Gastrocnemius medialis (tissue), 4 donors: ENCODE data around the gene SLC36A2. TPM values are rescaled to one million over a fixed set of nuclear protein-coding genes. Genes with fewer than 3 reads are reported as not detected.

Experiments
- ATAC-seq, 2 donors: fragments of 150-250 bp; one replicate each; pipeline ENCODE4 v1.9.1; 2016
- DNase-seq, 2 donors: peaks; one replicate each; pipeline ENCODE4 v3.0.0-alpha.2; 2019
- H3K27ac ChIP-seq, 4 donors: fragments of 200-600 bp; sonication (generic); 1 replicate in 1 of 4; 2 replicates in 3 of 4; pipeline ENCODE4 v1.5.1; 2016 to 2018; ENCODE audit warnings: mild to moderate bottlenecking in 2 of 4, moderate library complexity in 1 of 4
- H3K27me3 ChIP-seq, 3 donors: fragments of 200-600 bp; sonication (generic) in 2 of 3; 1 replicate in 1 of 3; 2 replicates in 2 of 3; pipeline versions ENCODE4 v1.5.1 to v1.6.0; 2016 to 2019; ENCODE audit warnings: mild to moderate bottlenecking in 1 of 3, moderate library complexity in 1 of 3
- H3K36me3 ChIP-seq, 2 donors: fragments of 200-600 bp; sonication (generic) in 1 of 2; one replicate each; pipeline ENCODE4 v1.5.1; 2017 to 2018
- H3K4me1 ChIP-seq, 2 donors: fragments of 200-600 bp; sonication (generic) in 1 of 2; one replicate each; pipeline ENCODE4 v1.5.1; 2016 to 2017; ENCODE audit warnings: mild to moderate bottlenecking in 2 of 2
- H3K4me3 ChIP-seq, 4 donors: fragments of 200-600 bp; sonication (generic) in 3 of 4; 1 replicate in 1 of 4; 2 replicates in 3 of 4; pipeline ENCODE4 v1.5.1; 2016 to 2019; ENCODE audit warnings: mild to moderate bottlenecking in 2 of 4
- H3K9me3 ChIP-seq, 3 donors: fragments of 200-600 bp; sonication (generic) in 2 of 3; 1 replicate in 1 of 3; 2 replicates in 2 of 3; pipeline ENCODE4 v1.5.1; 2016 to 2019
- POLR2A ChIP-seq, 2 donors: fragments of 450-650 bp; IDR thresholded peaks; one replicate each; pipeline ENCODE4 v1.6.1; 2017; ENCODE audit warnings: antibody characterized with exemption in 2 of 2, mild to moderate bottlenecking in 2 of 2, moderate library complexity in 2 of 2
- in situ Hi-C, 4 donors: fragments of 200-750 bp; cut with MboI; loops; one replicate each; pipeline versions ENCODE4 v1.15.0 to v1.8.0; 2017; ENCODE audit warnings: low sequenced_read_pairs in 4 of 4
- intact Hi-C: fragments of 100-400 bp; cut with DNase I; formaldehyde crosslinking; loops from one replicate; pipeline ENCODE4 v1.15.1; 2023; ENCODE audit warnings: low total_unique reads
- total RNA-seq, 4 donors: library from RNA; depleted of rRNA; stranded (reverse); fragments of >200 nt; gene quantifications; one replicate each; pipeline versions ENCODE4 v1.1.0 to v1.2.3, GENCODE V29; 2016
- TF ChIP-seq, protein P1 (sequence below), 5 experiments: fragments of 450-650 bp in 3 of 5; fragments of 200-600 bp in 2 of 5; sonication (generic) in 2 of 5; IDR thresholded peaks in 4 of 5; conservative IDR thresholded peaks in 1 of 5; 1 replicate in 4 of 5; 2 replicates in 1 of 5; pipeline ENCODE4 v1.5.1; 2016 to 2019; ENCODE audit warnings: antibody characterized with exemption in 5 of 5, mild to moderate bottlenecking in 3 of 5, moderate library complexity in 3 of 5

The SLC36A2 gene
- total RNA-seq, 4 donors from 2014 or later: 8.8 to 22.9 (median 16.4) TPM

DNA sequence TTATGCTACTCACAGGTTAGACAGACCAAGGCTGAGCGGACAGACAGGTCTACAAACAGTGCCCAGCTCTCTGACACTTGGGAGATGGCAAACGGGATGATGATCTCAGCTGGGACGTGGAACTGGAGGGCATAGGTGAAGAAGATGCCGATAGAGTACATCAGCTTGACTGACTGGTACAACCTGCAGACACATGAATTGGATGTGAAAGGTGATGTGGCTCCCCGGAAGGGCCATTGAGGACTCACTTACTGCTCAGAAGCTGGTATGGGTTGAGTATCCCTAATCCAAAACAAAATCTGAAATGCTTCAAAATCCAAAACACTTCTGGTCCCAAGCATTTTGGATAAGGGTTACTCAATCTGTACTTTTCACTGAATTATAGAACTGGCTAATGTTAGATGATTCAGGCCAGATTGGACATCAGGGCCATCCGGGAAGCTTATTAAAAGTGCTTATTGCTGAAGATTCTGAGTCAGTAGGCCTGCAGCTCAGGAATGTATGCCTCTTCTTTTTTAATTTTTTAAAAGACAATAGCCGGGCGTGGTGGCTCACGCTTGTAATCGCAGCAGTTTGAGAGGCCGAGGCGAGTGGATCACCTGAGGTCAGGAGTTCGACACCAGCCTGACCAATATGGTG is 66.2 kb downstream of the SLC36A2 start:
- no peak for TF ChIP-seq POLR2A (IDR thresholded peaks at IDR 0.05)
- TF ChIP-seq, protein P1, sequence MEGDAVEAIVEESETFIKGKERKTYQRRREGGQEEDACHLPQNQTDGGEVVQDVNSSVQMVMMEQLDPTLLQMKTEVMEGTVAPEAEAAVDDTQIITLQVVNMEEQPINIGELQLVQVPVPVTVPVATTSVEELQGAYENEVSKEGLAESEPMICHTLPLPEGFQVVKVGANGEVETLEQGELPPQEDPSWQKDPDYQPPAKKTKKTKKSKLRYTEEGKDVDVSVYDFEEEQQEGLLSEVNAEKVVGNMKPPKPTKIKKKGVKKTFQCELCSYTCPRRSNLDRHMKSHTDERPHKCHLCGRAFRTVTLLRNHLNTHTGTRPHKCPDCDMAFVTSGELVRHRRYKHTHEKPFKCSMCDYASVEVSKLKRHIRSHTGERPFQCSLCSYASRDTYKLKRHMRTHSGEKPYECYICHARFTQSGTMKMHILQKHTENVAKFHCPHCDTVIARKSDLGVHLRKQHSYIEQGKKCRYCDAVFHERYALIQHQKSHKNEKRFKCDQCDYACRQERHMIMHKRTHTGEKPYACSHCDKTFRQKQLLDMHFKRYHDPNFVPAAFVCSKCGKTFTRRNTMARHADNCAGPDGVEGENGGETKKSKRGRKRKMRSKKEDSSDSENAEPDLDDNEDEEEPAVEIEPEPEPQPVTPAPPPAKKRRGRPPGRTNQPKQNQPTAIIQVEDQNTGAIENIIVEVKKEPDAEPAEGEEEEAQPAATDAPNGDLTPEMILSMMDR (IDR thresholded peaks at IDR 0.05 in 4 of 5, conservative IDR thresholded peaks at IDR 0.05 in 1 of 5): no peak
- DNase-seq: no peak
- intact Hi-C loops (no loop called here), in situ Hi-C loops (no loop called here)
- Histone ChIP-seq H3K36me3 (no peaks in the 10 kb centered on the region), H3K9me3 (no peaks in the 10 kb centered on the region), H3K4me3 (no peak overlapping the region), H3K27ac (no peak overlapping the region), H3K27me3 (no peaks in the 10 kb centered on the region), H3K4me1 (peaks cover 0 to 4% of the 10 kb centered on the region in 2 donors)
- no peak for ATAC-seq

GRCh38 chr5:151280443-151280842 is 66.9 kb downstream of the SLC36A2 start:
- Histone ChIP-seq H3K27ac (no peak overlapping the region), H3K27me3 (no peaks in the 10 kb centered on the region), H3K9me3 (no peaks in the 10 kb centered on the region), H3K36me3 (no peaks in the 10 kb centered on the region), H3K4me3 (no peak overlapping the region), H3K4me1 (peaks cover 0 to 6% of the 10 kb centered on the region in 2 donors)
- no peak for ATAC-seq
- intact Hi-C loops (no loop called here), in situ Hi-C loops (no loop called here)
- no peak for DNase-seq
- TF ChIP-seq POLR2A (IDR thresholded peaks at IDR 0.05): no peak
- TF ChIP-seq, protein P1 (IDR thresholded peaks at IDR 0.05 in 4 of 5, conservative IDR thresholded peaks at IDR 0.05 in 1 of 5): no peak

DNA sequence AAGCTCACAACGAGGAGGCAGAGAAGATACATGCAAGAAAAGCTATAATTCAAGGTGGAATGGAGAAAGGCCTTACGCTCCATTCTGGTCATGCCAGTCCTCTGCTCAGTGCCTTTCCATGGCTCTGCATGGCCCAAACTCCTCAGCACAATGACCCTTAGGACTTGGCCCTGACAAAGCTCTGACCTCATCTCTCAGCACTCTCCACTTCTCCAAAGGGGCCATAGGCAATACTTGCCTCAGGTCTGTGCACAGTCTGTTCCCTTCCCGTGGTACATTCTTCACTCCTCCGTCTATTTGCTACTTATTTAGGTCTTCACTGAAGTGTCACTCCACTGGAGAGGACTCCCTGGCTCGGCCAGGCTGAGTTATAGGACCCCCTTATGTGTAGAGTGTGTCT is 68.5 kb downstream of the SLC36A2 start:
- Histone ChIP-seq H3K36me3 (no peaks in the 10 kb centered on the region), H3K9me3 (no peaks in the 10 kb centered on the region), H3K4me1 (peaks cover 0 to 6% of the 10 kb centered on the region in 2 donors), H3K4me3 (no peak overlapping the region), H3K27me3 (no peaks in the 10 kb centered on the region), H3K27ac (no peak overlapping the region)
- no peak for ATAC-seq
- in situ Hi-C loops: no loop called here
- TF ChIP-seq POLR2A (IDR thresholded peaks at IDR 0.05): no peak
- TF ChIP-seq, protein P1 (IDR thresholded peaks at IDR 0.05 in 4 of 5, conservative IDR thresholded peaks at IDR 0.05 in 1 of 5): no peak
- intact Hi-C loops: no loop called here
- no peak for DNase-seq

DNA sequence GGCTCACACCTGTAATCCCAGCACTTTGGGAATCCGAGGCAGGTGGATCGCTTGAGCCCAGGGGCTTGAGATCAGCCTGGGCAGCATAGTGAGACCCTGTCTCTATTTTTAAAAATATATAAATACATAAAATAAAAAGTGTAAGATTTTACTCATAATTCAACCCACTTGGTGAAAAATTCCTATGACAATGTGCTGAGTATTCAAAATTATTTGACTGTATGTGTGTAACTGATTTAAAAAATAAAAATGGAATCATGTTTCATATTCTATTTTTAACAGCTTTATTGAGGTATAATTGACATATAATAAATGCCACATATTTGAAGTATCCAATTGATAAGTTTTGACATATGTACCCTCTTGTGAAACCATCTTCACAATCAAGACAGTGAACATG is 71.6 kb downstream of the SLC36A2 start:
- DNase-seq (no peak), ATAC-seq (no peak)
- TF ChIP-seq, protein P1 (IDR thresholded peaks at IDR 0.05 in 4 of 5, conservative IDR thresholded peaks at IDR 0.05 in 1 of 5): no peak
- TF ChIP-seq POLR2A (IDR thresholded peaks at IDR 0.05): no peak
- H3K9me3 ChIP-seq: no peaks in the 10 kb centered on the region
- H3K36me3 ChIP-seq: no peaks in the 10 kb centered on the region
- H3K4me1 ChIP-seq: peaks cover 0 to 6% of the 10 kb centered on the region in 2 donors
- no peak overlapping the region for H3K27ac ChIP-seq
- H3K27me3 ChIP-seq: no peaks in the 10 kb centered on the region
- in situ Hi-C loops (no loop called here), intact Hi-C loops (no loop called here)
- H3K4me3 ChIP-seq: no peak overlapping the region

DNA sequence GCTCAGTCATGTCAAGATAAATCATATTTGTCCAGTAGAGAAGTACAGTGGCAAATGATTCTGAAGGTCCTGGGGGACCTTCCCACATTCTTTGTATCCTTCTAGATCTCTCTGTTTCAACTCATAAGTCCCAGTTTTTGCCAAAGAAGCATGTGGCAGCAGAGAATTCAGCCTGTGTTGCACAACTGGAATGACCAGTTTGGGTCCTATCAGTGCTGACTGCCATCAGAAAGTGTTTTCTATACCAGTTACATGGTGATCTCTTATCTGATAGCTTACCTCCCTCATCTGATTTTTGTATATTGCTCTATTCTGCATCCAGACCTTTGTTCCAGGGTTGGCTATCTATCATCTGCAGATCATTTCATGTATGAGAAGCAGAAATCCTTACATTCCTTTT is 72.7 kb downstream of the SLC36A2 start:
- intact Hi-C loops: no loop called here
- no peaks in the 10 kb centered on the region for H3K36me3 ChIP-seq
- no peak overlapping the region for H3K27ac ChIP-seq
- H3K27me3 ChIP-seq: no peaks in the 10 kb centered on the region
- H3K4me1 ChIP-seq: peaks cover 0 to 6% of the 10 kb centered on the region in 2 donors
- no peaks in the 10 kb centered on the region for H3K9me3 ChIP-seq
- in situ Hi-C loops: no loop called here
- DNase-seq (no peak), ATAC-seq (no peak)
- H3K4me3 ChIP-seq: no peak overlapping the region
- TF ChIP-seq POLR2A (IDR thresholded peaks at IDR 0.05): no peak
- TF ChIP-seq, protein P1 (IDR thresholded peaks at IDR 0.05 in 4 of 5, conservative IDR thresholded peaks at IDR 0.05 in 1 of 5): no peak
